Measurements from ENCODE around the gene STAG1.
"Not testable (repeated sequence)": the region's sequence is repeated elsewhere in the genome, so short reads cannot be mapped to it uniquely, and the experiment has no call there.

Gene STAG1

DNA sequence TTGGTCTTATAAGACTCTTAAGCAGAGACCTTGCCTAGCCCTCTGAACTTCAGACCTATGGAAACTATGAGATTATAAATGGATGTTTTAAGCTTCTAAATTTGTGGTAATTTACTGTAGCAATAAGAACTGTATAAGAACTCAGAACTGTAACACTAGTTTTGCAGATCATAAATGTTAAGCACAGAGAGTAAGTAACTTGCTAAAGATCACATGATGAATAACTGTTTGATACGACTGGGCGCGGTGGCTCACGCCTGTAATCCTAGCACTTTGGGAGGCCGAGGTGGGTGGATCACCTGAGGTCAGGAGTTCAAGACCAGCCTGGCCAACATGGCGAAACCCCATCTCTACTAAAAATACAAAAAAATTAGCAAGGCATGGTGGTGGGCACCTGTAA lies 85.9 kb downstream of the STAG1 start:
- not testable (repeated sequence) for H3K9ac ChIP-seq (ENCODE audit: low read length); H3K27ac ChIP-seq (ENCODE audit: low read depth, low read length); H3K4me3 ChIP-seq (ENCODE audit: low read length); H2AK5ac ChIP-seq (ENCODE audit: low read length); H2BK120ac ChIP-seq (ENCODE audit: low read depth, low read length); H3K4me1 ChIP-seq (ENCODE audit: control insufficient read depth, low read depth, low read length); H3K4ac ChIP-seq (ENCODE audit: low read depth, low read length); DNase-seq; H3K56ac ChIP-seq (ENCODE audit: low read length); H3K4me2 ChIP-seq (ENCODE audit: low read length); H2BK5ac ChIP-seq (ENCODE audit: low read length); H3K36me3 ChIP-seq (ENCODE audit: control insufficient read depth, insufficient read depth, low read length); H3K23ac ChIP-seq (ENCODE audit: low read length); H3K18ac ChIP-seq (ENCODE audit: low read length); H2BK15ac ChIP-seq (replicated peaks; ENCODE audit: low read depth); H3K27me3 ChIP-seq (ENCODE audit: insufficient read depth, low read length, poor library complexity); H4K8ac ChIP-seq (ENCODE audit: low read depth, low read length); H4K5ac ChIP-seq (ENCODE audit: low read length)
- no CpG with 5 or more reads among the region's 6 CpGs for WGBS (ENCODE audit: extremely low coverage, insufficient coverage, low lambda C conversion rate)
- Histone ChIP-seq H3K79me2 (ENCODE audit: control insufficient read depth, insufficient read depth, low read length) (peaks cover 18% of the 10 kb centered on the region), H3K79me1 (ENCODE audit: low read length) (peaks cover 12% of the 10 kb centered on the region)

DNA sequence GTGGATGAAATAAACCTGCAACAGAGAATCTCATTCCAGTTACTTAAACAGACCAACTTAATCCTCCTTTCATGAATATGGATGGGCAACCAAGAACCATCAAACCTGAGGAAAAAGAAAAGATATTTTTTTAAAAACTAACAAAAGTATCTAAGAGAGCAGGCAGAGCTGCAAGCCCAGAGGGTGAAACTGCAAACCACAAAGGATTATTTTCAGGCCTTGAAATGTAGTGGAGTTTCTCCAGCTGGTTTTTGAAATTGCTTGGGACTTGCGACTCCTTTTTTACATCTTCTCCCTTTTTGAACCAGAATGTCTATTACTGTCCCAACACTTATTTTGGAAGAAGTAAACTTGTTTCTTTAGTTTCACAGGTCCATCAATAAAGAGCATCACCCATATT lies 87.4 kb downstream of the STAG1 start:
- peaks cover 10% of the 10 kb centered on the region for H3K79me1 ChIP-seq (ENCODE audit: low read length)
- H3K36me3 ChIP-seq (ENCODE audit: control insufficient read depth, insufficient read depth, low read length), result no peaks in the 10 kb centered on the region
- H3K79me2 ChIP-seq (ENCODE audit: control insufficient read depth, insufficient read depth, low read length), result peaks cover 13% of the 10 kb centered on the region
- no peak overlapping the region for H3K18ac ChIP-seq (ENCODE audit: low read length)
- no peak overlapping the region for H3K4ac ChIP-seq (ENCODE audit: low read depth, low read length)
- no peak overlapping the region for H4K5ac ChIP-seq (ENCODE audit: low read length)
- WGBS (ENCODE audit: extremely low coverage, insufficient coverage, low lambda C conversion rate), result no CpG with 5 or more reads among the region's 1 CpG
- H3K56ac ChIP-seq (ENCODE audit: low read length), result no peak overlapping the region
- no peak overlapping the region for H3K4me3 ChIP-seq (ENCODE audit: low read length)
- no peak overlapping the region for H2BK5ac ChIP-seq (ENCODE audit: low read length)
- no peaks in the 10 kb centered on the region for H3K27me3 ChIP-seq (ENCODE audit: insufficient read depth, low read length, poor library complexity)
- no peak overlapping the region for H2AK5ac ChIP-seq (ENCODE audit: low read length)
- no peak overlapping the region for H2BK120ac ChIP-seq (ENCODE audit: low read depth, low read length)
- H3K4me2 ChIP-seq (ENCODE audit: low read length), result no peak overlapping the region
- no peak overlapping the region for H3K27ac ChIP-seq (ENCODE audit: low read depth, low read length)
- no peak for DNase-seq
- no peak overlapping the region for H3K9ac ChIP-seq (ENCODE audit: low read length)
- H2BK15ac ChIP-seq (replicated peaks; ENCODE audit: low read depth), result no peak overlapping the region
- no peak overlapping the region for H3K23ac ChIP-seq (ENCODE audit: low read length)
- H3K4me1 ChIP-seq (ENCODE audit: control insufficient read depth, low read depth, low read length), result no peaks in the 10 kb centered on the region
- H4K8ac ChIP-seq (ENCODE audit: low read depth, low read length), result no peak overlapping the region

DNA sequence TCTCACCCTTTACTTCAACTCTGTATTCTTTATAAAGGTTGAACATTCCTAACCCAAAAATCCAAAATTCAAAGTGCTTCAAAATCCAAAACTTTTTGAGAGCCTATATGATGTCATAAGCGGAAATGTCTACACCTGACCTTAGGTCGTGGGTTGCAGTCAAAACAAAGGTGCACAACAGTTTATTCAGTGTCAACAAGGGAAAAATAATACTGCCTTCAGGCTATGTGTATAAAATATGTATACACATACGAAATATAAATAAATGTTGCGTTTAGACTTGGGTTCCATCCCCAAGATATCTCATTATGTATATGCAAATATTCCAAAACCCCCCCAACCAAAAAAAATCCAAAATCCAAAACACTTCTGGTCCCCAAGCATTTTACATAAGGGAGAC lies 90.9 kb downstream of the STAG1 start:
- no peak overlapping the region for H3K18ac ChIP-seq (ENCODE audit: low read length)
- no peak overlapping the region for H3K9ac ChIP-seq (ENCODE audit: low read length)
- H2BK5ac ChIP-seq (ENCODE audit: low read length), result no peak overlapping the region
- no CpG with 5 or more reads among the region's 4 CpGs for WGBS (ENCODE audit: extremely low coverage, insufficient coverage, low lambda C conversion rate)
- no peak for DNase-seq
- no peak overlapping the region for H3K56ac ChIP-seq (ENCODE audit: low read length)
- H3K4me3 ChIP-seq (ENCODE audit: low read length), result no peak overlapping the region
- no peaks in the 10 kb centered on the region for H3K4me1 ChIP-seq (ENCODE audit: control insufficient read depth, low read depth, low read length)
- peaks cover 16% of the 10 kb centered on the region for H3K79me2 ChIP-seq (ENCODE audit: control insufficient read depth, insufficient read depth, low read length)
- H3K36me3 ChIP-seq (ENCODE audit: control insufficient read depth, insufficient read depth, low read length), result no peaks in the 10 kb centered on the region
- H3K4me2 ChIP-seq (ENCODE audit: low read length), result no peak overlapping the region
- H3K27ac ChIP-seq (ENCODE audit: low read depth, low read length), result no peak overlapping the region
- no peak overlapping the region for H3K23ac ChIP-seq (ENCODE audit: low read length)
- no peak overlapping the region for H4K8ac ChIP-seq (ENCODE audit: low read depth, low read length)
- H3K79me1 ChIP-seq (ENCODE audit: low read length), result peaks cover 9% of the 10 kb centered on the region
- no peak overlapping the region for H2BK120ac ChIP-seq (ENCODE audit: low read depth, low read length)
- no peak overlapping the region for H3K4ac ChIP-seq (ENCODE audit: low read depth, low read length)
- H2AK5ac ChIP-seq (ENCODE audit: low read length), result no peak overlapping the region
- H4K5ac ChIP-seq (ENCODE audit: low read length), result no peak overlapping the region
- no peak overlapping the region for H2BK15ac ChIP-seq (replicated peaks; ENCODE audit: low read depth)
- no peaks in the 10 kb centered on the region for H3K27me3 ChIP-seq (ENCODE audit: insufficient read depth, low read length, poor library complexity)

DNA sequence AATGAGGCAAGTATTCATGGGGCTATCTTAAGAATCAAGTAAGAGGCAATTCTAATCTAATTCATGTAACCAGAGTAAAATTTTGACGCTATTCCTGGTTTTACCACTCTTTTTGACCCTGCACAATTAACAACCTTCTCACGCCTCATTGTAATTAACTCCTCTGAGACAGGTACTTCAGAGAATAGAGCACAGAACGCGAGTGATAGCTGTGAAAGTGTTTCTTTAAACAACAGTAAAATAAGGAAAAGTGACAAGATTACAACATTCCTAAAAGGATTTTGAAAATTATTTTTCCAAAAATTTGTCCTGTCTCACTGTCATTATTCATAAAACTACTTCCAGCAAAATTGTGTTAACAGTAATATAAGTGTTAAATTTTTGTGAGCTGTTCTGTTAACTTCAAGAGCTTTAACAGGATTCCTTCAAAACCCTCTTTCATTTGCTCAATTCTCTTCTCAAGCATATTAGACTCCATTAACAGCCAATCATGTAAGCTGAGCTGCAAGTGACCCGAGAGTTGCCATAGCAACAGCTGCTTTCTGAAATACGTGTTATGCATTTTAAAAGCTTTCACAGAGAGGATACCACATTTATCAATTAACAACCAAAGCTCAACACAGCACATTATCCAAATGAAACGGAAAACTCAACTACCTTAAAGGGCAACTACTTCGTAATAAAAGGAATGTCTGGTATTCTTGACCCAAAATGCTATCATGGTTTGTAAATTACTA lies 93.1 kb downstream of the STAG1 start:
- Histone ChIP-seq H3K4ac (ENCODE audit: low read depth, low read length) (no peak overlapping the region), H3K18ac (ENCODE audit: low read length) (no peak overlapping the region), H3K36me3 (ENCODE audit: control insufficient read depth, insufficient read depth, low read length) (no peaks in the 10 kb centered on the region), H3K27me3 (ENCODE audit: insufficient read depth, low read length, poor library complexity) (no peaks in the 10 kb centered on the region), H3K4me2 (ENCODE audit: low read length) (no peak overlapping the region), H3K79me1 (ENCODE audit: low read length) (peaks cover 9% of the 10 kb centered on the region), H3K56ac (ENCODE audit: low read length) (no peak overlapping the region), H2BK15ac (replicated peaks; ENCODE audit: low read depth) (no peak overlapping the region), H4K8ac (ENCODE audit: low read depth, low read length) (no peak overlapping the region), H3K23ac (ENCODE audit: low read length) (no peak overlapping the region), H3K4me1 (ENCODE audit: control insufficient read depth, low read depth, low read length) (no peaks in the 10 kb centered on the region), H3K27ac (ENCODE audit: low read depth, low read length) (no peak overlapping the region), H3K9ac (ENCODE audit: low read length) (no peak overlapping the region), H2BK5ac (ENCODE audit: low read length) (no peak overlapping the region), H2BK120ac (ENCODE audit: low read depth, low read length) (no peak overlapping the region), H3K4me3 (ENCODE audit: low read length) (no peak overlapping the region), H3K79me2 (ENCODE audit: control insufficient read depth, insufficient read depth, low read length) (peaks cover 22% of the 10 kb centered on the region), H2AK5ac (ENCODE audit: low read length) (no peak overlapping the region), H4K5ac (ENCODE audit: low read length) (no peak overlapping the region)
- peak; percentile 78 for DNase-seq
- no CpG with 5 or more reads among the region's 8 CpGs for WGBS (ENCODE audit: extremely low coverage, insufficient coverage, low lambda C conversion rate)

DNA sequence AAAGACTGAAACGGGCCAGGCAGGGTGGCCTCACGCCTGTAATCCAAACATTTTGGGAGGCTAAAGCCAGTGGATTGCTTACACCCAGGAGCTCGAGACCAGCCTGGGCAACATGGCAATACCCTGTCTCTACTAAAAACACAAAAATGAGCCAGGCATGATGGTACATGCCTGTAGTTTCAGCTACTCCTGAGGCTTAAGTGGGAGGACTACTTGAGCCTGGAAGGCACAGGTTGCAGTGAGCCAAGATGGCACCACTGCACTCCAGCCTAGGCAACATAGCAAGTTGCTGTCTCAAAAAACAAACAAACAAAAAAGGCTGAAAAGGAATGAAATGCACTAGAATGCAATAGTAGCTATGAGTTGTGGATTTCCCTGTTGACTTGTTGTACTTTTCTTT lies 94.7 kb downstream of the STAG1 start:
- Histone ChIP-seq H2BK5ac (ENCODE audit: low read length) (no peak overlapping the region), H3K4me2 (ENCODE audit: low read length) (no peak overlapping the region), H3K4me3 (ENCODE audit: low read length) (no peak overlapping the region), H3K4me1 (ENCODE audit: control insufficient read depth, low read depth, low read length) (no peaks in the 10 kb centered on the region), H3K56ac (ENCODE audit: low read length) (no peak overlapping the region), H3K18ac (ENCODE audit: low read length) (no peak overlapping the region), H4K8ac (ENCODE audit: low read depth, low read length) (no peak overlapping the region), H3K4ac (ENCODE audit: low read depth, low read length) (no peak overlapping the region), H3K23ac (ENCODE audit: low read length) (no peak overlapping the region), H4K5ac (ENCODE audit: low read length) (no peak overlapping the region), H3K9ac (ENCODE audit: low read length) (no peak overlapping the region), H3K27me3 (ENCODE audit: insufficient read depth, low read length, poor library complexity) (no peaks in the 10 kb centered on the region), H3K27ac (ENCODE audit: low read depth, low read length) (no peak overlapping the region), H2BK120ac (ENCODE audit: low read depth, low read length) (no peak overlapping the region), H2BK15ac (replicated peaks; ENCODE audit: low read depth) (no peak overlapping the region), H3K79me1 (ENCODE audit: low read length) (peaks cover 9% of the 10 kb centered on the region), H3K36me3 (ENCODE audit: control insufficient read depth, insufficient read depth, low read length) (no peaks in the 10 kb centered on the region), H2AK5ac (ENCODE audit: low read length) (no peak overlapping the region), H3K79me2 (ENCODE audit: control insufficient read depth, insufficient read depth, low read length) (peaks cover 23% of the 10 kb centered on the region)
- no peak for DNase-seq
- no CpG with 5 or more reads among the region's 3 CpGs for WGBS (ENCODE audit: extremely low coverage, insufficient coverage, low lambda C conversion rate)

DNA sequence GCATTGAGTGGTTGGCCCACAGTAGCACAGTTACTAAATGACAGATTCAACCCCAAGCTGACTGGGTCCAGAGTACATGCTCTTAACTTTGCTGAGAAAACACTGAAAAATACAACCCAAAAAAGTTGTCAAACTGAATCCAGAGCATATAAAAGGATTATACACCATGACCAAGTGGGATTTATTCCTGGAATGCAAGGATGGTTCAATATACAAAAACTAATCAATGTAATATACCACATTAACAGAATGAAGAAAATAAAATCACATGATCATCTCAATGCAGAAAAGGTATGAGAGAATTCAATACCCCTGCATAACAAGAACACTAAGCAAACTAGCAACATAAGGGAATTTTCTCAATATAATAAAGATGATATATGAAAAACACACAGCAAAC lies 98.5 kb downstream of the STAG1 start:
- Histone ChIP-seq H4K5ac (ENCODE audit: low read length) (no peak overlapping the region), H4K8ac (ENCODE audit: low read depth, low read length) (no peak overlapping the region), H2BK5ac (ENCODE audit: low read length) (no peak overlapping the region), H3K4me1 (ENCODE audit: control insufficient read depth, low read depth, low read length) (no peaks in the 10 kb centered on the region), H3K23ac (ENCODE audit: low read length) (no peak overlapping the region), H3K79me2 (ENCODE audit: control insufficient read depth, insufficient read depth, low read length) (peaks cover 26% of the 10 kb centered on the region), H2BK15ac (replicated peaks; ENCODE audit: low read depth) (no peak overlapping the region), H3K18ac (ENCODE audit: low read length) (no peak overlapping the region), H3K27me3 (ENCODE audit: insufficient read depth, low read length, poor library complexity) (no peaks in the 10 kb centered on the region), H3K9ac (ENCODE audit: low read length) (no peak overlapping the region), H3K4me2 (ENCODE audit: low read length) (no peak overlapping the region), H3K4me3 (ENCODE audit: low read length) (no peak overlapping the region), H3K27ac (ENCODE audit: low read depth, low read length) (no peak overlapping the region), H2AK5ac (ENCODE audit: low read length) (no peak overlapping the region), H3K36me3 (ENCODE audit: control insufficient read depth, insufficient read depth, low read length) (no peaks in the 10 kb centered on the region), H2BK120ac (ENCODE audit: low read depth, low read length) (no peak overlapping the region), H3K79me1 (ENCODE audit: low read length) (peaks cover 7% of the 10 kb centered on the region), H3K4ac (ENCODE audit: low read depth, low read length) (no peak overlapping the region), H3K56ac (ENCODE audit: low read length) (no peak overlapping the region)
- no peak for DNase-seq
